GM18505 (cell line): ENCODE data around the gene FRY.

Experiments
- ATAC-seq: cut with Tn5 transposase; IDR thresholded peaks from one replicate; pipeline ENCODE4 v1.9.1; 2021; ENCODE audit not compliant: unreplicated experiment
- POLR2A ChIP-seq: IDR thresholded peaks from 4 replicates; pipeline ENCODE4 v1.6.1; 2011; ENCODE audit warnings: borderline replicate concordance; ENCODE audit not compliant: insufficient read depth, insufficient read length; ENCODE audit errors: extremely low read depth

The FRY gene

GRCh38 chr13:32059511-32059984, 28.0 kb downstream of the FRY start:
- TF ChIP-seq POLR2A, result no peak
- no peak for ATAC-seq

- no peak for ATAC-seq
- TF ChIP-seq POLR2A, result no peak
These were observed 28.9 kb downstream of the FRY start for GRCh38 chr13:32060401-32060878.

GRCh38 chr13:32063619-32064233, 32.2 kb downstream of the FRY start:
- no peak for ATAC-seq

GRCh38 chr13:32067149-32067961, 35.8 kb downstream of the FRY start:
- TF ChIP-seq POLR2A, result no peak
- no peak for ATAC-seq

More at GRCh38 chr13:32063619-32064233, 32.2 kb downstream of the FRY start:
- TF ChIP-seq POLR2A, result no peak

GRCh38 chr13:32068255-32068654, 36.7 kb downstream of the FRY start:
- no peak for TF ChIP-seq POLR2A
- no peak for ATAC-seq

- no peak for ATAC-seq
- no peak for TF ChIP-seq POLR2A
These were observed 41.7 kb downstream of the FRY start for GRCh38 chr13:32073180-32073864.

- no peak for TF ChIP-seq POLR2A
- ATAC-seq, result no peak
These were observed 43.7 kb downstream of the FRY start for GRCh38 chr13:32075170-32075851.

- TF ChIP-seq POLR2A, result no peak
- ATAC-seq, result no peak
These were observed 48.0 kb downstream of the FRY start for GRCh38 chr13:32079587-32079986.

- TF ChIP-seq POLR2A, result no peak
- ATAC-seq, result no peak
These were observed 48.8 kb downstream of the FRY start for GRCh38 chr13:32080328-32080744.

GRCh38 chr13:32081591-32081990, 50.0 kb downstream of the FRY start:
- no peak for ATAC-seq
- TF ChIP-seq POLR2A, result no peak

- no peak for ATAC-seq
- TF ChIP-seq POLR2A, result no peak
These were observed 54.8 kb downstream of the FRY start for GRCh38 chr13:32086366-32086765.

- TF ChIP-seq POLR2A, result no peak
- ATAC-seq, result no peak
These were observed 55.3 kb downstream of the FRY start for GRCh38 chr13:32086791-32087441.
